ENCODE measurements around the gene CHPF.

GRCh38 chr2:219536425-219536824 is 7.2 kb downstream of the CHPF start:
- TF ChIP-seq POLR2A (IDR thresholded peaks at IDR 0.05; ENCODE audit: low read length) (no peak), GATA1 (IDR thresholded peaks at IDR 0.05; ENCODE audit: low read depth, low read length) (no peak)

All from erythroblast (primary cell).